Activated T-helper 1 cell treated with Interleukin-2 at 50 U/mL for 16 hours (primary cell): Measurements from ENCODE around the gene ARCN1.
A peak's percentile ranks its signal among the peaks of the same experiment; 100 is the strongest.

Experiments
- DNase-seq: peaks from one replicate; pipeline ENCODE4 v3.0.0-alpha.2; 2020; ENCODE audit warnings: low read depth

Gene ARCN1

DNA sequence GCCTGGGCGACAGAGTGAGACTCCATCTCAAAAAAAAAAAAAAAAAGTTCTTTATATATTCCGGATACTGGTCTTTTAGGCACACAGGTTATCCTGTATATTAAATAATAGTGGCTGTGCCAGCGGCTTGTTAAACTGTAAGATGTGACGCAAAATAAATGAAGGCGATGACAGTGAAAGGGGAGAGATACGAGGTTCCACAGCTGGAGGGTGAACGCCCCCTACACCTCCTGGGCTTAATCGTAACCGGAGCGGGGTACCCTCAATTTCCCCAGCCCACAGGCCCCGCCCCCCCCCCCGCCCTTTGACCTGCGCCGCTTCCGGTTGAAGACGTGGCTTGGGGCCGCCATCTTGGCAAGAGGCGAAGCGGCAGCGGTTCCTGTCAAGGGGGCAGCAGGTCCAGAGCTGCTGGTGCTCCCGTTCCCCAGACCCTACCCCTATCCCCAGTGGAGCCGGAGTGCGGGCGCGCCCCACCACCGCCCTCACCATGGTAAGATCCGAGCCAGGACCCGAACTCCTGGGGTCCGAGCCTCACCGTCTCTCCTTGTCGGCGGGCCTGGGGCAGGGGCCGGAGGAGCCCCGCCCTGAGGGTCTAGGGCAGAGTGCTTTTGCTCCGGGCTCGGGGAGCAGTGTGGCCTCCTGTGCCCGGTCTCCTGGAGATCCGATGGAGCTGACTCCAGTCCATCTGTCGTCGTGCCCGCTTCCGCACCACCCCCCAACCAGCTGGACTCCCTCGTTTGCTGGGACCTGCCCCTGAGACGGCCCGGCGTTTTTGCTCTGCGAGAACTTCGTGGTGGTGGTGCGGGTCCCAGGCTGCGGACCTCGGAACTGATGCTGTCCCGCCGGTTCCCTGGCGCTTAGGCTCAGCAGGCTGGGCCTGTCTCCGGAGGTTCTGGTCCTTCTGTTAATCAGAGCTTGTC, at the start of gene ARCN1:
Gene ARCN1, plus strand, starts transcription at position 349 of the 920 bp plus-strand sequence. Its CDS starts 139 bp downstream, at position 488.
- DNase-seq: peak; percentile 67

- no peak for DNase-seq
Observed at GRCh38 chr11:118522571-118523072, 49.6 kb upstream of the ARCN1 start.

DNA sequence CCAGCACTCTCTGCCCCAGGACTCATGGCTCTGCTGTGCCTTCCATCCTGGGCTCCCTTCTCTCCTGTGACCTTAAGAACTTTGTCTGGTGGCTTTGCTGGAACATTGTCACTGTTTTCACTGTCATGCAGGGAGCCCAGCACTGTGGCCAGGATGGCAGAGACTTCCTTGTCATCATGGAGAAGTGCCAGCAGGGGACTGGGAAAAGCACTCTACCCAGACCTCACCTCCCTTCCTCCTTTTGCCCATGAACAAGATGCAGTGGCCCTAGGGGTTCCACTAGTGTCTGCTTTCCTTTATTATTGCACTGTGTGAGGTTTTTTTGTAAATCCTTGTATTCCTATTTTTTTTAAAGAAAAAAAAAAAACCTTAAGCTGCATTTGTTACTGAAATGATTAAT, 47.9 kb upstream of the ARCN1 start:
- DNase-seq: no peak

GRCh38 chr11:118524757-118525470, 47.3 kb upstream of the ARCN1 start:
- DNase-seq: no peak

DNA sequence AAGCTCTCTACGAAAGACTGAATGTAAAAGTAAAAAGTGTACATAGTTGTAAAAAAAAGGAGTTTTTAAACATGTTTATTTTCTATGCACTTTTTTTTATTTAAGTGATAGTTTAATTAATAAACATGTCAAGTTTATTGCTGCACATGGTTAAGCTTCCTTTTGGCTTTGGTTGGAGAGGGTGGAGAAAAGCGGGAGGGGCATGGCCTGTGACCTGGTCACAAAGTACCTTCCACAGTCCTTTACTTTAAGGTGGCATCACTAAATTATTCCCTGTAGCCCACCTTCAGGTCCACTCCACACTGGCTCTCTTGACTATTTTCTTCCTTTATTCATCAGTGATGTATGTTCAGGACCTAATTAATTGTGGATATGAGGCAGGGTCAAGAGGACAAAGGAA, 45.5 kb upstream of the ARCN1 start:
- DNase-seq: no peak

DNA sequence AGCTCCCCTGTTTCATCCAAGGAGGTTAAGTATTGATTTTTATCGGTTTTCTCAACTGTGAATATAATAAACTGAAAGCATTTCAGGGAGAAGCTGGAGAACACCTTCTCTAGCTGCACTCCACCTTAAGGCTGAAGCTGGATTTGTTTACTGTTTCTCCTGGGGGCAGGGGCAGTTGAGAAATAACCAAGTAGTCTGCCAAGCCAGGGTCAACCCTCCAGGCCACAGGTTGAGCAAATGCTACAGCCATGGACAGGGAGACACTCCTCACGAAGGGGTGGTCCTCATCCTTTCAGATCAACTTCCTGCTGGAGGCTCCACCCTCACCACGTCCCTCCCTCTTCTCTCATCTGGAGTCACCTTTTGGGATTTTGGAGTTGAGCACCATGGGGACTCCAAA, 45.1 kb upstream of the ARCN1 start, which contains the start of gene TTC36:
Gene TTC36, plus strand, starts transcription at position 366 of the 400 bp plus-strand sequence. Its CDS starts 21 bp downstream, at position 387.
- no peak for DNase-seq

GRCh38 chr11:118528511-118528910, 43.7 kb upstream of the ARCN1 start:
- DNase-seq: no peak

GRCh38 chr11:118529584-118530175, 42.5 kb upstream of the ARCN1 start:
- no peak for DNase-seq

- DNase-seq: no peak
Observed at GRCh38 chr11:118530180-118530682, 42.0 kb upstream of the ARCN1 start.

- DNase-seq: peak; percentile 61
Observed at GRCh38 chr11:118530683-118531596, 41.3 kb upstream of the ARCN1 start, which contains the start of gene TMEM25. TMEM25 (plus strand) TSS chr11:118531192; CDS start chr11:118531802, 610 bp downstream.

- no peak for DNase-seq
Observed at GRCh38 chr11:118531597-118532084, 40.6 kb upstream of the ARCN1 start.

GRCh38 chr11:118532091-118532490, 40.1 kb upstream of the ARCN1 start:
- DNase-seq: no peak

- DNase-seq: no peak
Observed at GRCh38 chr11:118532852-118533768, 39.1 kb upstream of the ARCN1 start.

GRCh38 chr11:118533769-118534729, 38.2 kb upstream of the ARCN1 start:
- no peak for DNase-seq

DNA sequence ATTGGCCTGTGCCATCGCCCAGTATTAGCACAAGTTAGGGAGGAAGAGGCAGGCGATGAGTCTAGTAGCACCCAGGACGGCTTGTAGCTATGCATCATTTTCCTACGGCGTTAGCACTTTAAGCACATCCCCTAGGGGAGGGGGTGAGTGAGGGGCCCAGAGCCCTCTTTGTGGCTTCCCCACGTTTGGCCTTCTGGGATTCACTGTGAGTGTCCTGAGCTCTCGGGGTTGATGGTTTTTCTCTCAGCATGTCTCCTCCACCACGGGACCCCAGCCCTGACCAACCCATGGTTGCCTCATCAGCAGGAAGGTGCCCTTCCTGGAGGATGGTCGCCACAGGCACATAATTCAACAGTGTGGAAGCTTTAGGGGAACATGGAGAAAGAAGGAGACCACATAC, 36.9 kb upstream of the ARCN1 start:
- DNase-seq: no peak

DNA sequence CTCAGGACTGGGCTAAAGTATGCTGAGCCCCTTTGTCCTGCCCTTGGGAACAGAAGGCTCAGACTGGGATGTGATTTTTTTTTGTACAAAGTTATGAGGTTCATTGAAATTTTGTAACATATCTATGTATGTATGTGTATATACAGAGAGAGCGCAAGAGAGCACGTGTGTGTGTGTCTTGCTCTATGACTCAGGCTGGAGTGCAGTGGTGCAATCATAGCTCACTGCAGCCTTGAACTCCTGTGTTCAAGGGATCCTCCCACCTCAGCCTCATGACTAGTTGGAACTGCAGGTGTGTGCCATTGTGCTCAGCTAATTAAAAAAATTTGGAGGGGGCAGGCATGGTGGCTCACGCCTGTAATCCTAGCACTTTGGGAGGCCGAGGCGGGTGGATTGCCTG, 35.5 kb upstream of the ARCN1 start:
- DNase-seq: no peak

DNA sequence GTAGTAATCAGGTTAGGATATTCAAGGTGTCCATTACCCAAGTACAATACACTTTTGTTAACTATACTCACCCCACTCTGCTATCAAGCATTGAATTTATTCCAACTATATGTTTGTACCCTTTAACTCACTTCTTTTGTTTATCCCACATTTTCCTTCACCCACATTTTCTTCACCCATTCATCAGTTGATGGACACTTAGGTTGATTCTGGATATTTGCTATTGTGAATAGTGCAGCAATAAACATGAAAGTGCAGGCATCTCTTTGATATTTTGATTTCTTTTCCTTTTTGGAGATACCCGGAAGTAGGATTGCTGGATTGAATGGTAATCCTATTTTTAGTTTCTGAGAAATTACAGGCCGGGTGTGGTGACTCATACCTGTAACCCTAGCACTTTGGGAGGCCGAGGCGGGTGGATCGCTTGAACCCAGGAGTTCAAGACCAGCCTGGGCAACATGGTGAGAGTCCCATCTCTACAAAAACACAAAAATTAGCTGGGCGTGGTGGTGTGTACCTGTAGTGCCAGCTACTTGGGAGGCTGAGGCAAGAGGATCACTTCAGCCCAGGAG, 34.7 kb upstream of the ARCN1 start:
- DNase-seq: no peak

GRCh38 chr11:118544010-118544646, 28.1 kb upstream of the ARCN1 start:
- no peak for DNase-seq
